Measurements from ENCODE around the gene ZNF44. TPM values are rescaled to one million over a fixed set of nuclear protein-coding genes. Genes with fewer than 3 reads are reported as not detected.

Gene ZNF44
- total RNA-seq, 2 donors from 2014 or later: 13.8 to 15.4 TPM

DNA sequence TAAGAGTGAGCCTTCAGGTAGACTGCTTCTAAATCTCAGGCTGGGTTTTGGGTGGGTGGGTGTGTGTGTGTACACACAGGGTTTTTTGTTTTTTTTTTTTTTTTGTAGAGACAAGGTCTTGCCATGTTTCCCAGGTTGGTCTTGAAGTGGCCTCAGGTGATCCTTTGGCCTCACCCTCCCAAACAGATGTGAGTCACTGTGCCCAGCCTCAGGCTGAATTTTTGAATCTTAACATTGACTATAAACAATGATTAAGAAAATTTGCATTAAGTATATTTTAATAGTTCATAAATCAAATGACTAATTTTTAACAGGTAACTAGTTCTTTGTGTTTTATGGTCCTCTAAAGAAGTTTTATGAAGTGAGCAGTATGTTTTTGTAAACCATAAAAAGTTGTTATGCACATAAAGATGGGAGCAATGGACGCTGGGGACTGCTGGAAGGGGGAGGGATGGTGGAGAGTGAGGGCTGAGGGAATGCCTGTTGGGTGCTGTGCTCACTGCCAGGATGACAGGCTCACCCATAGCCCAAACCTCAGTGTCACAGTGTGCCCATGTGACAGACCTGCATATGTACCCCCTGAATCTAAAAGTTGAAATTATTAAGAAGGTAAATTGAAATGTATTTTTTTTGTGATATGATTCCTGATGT lies 71.6 kb downstream of the ZNF44 start:
- Histone ChIP-seq H3K4me1 (no peaks in the 10 kb centered on the region), H3K27me3 (no peaks in the 10 kb centered on the region), H3K36me3 (no peaks in the 10 kb centered on the region), H3K27ac (no peak overlapping the region), H3K9me3 (no peaks in the 10 kb centered on the region), H3K9ac (ENCODE audit: low read depth in 2 of 2, low read length in 2 of 2) (no peak overlapping the region), H3K4me3 (no peak overlapping the region)
- TF ChIP-seq, protein P1, sequence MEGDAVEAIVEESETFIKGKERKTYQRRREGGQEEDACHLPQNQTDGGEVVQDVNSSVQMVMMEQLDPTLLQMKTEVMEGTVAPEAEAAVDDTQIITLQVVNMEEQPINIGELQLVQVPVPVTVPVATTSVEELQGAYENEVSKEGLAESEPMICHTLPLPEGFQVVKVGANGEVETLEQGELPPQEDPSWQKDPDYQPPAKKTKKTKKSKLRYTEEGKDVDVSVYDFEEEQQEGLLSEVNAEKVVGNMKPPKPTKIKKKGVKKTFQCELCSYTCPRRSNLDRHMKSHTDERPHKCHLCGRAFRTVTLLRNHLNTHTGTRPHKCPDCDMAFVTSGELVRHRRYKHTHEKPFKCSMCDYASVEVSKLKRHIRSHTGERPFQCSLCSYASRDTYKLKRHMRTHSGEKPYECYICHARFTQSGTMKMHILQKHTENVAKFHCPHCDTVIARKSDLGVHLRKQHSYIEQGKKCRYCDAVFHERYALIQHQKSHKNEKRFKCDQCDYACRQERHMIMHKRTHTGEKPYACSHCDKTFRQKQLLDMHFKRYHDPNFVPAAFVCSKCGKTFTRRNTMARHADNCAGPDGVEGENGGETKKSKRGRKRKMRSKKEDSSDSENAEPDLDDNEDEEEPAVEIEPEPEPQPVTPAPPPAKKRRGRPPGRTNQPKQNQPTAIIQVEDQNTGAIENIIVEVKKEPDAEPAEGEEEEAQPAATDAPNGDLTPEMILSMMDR (IDR thresholded peaks at IDR 0.05): no peak
- intact Hi-C loops (cut with DNase I): no loop called here
- DNase-seq: no peak

Other genes with a start within 250 kb of the ZNF44 start
- 1 to 10 TPM in 1 of 2 donors, under 1 TPM in 1; 0.32 to 1.1 TPM for gene ZNF878, start 241.9 kb downstream of the ZNF44 start, total RNA-seq
- gene ZNF844, start 230.2 kb downstream of the ZNF44 start, total RNA-seq: 10 to 100 TPM in 1 of 2 donors, 1 to 10 TPM in 1; 8.3 to 12.4 TPM
- 1 to 10 TPM; 3.4 to 4.8 TPM for gene ZNF20, start 154.5 kb downstream of the ZNF44 start, total RNA-seq
- 1 to 10 TPM; 2.0 to 4.6 TPM for gene ZNF625, start 138.1 kb downstream of the ZNF44 start, total RNA-seq
- 1 to 10 TPM; 4.6 to 7.1 TPM for gene ZNF136, start 131.8 kb downstream of the ZNF44 start, total RNA-seq
- 1 to 10 TPM; 2.7 to 3.0 TPM for gene ZNF563, start 38.8 kb upstream of the ZNF44 start, total RNA-seq
- gene ZNF442, start 70.8 kb upstream of the ZNF44 start, total RNA-seq: 1 to 10 TPM; 1.6 to 3.2 TPM
- 1 to 10 TPM; 7.3 to 7.6 TPM for gene ZNF799, start 106.4 kb upstream of the ZNF44 start, total RNA-seq
- 1 to 10 TPM; 7.4 to 7.6 TPM for gene ZNF443, start 146.1 kb upstream of the ZNF44 start, total RNA-seq
- gene ZNF709, start 189.9 kb upstream of the ZNF44 start, total RNA-seq: 1 to 10 TPM; 1.3 to 2.0 TPM